HG02885 (cell line): ENCODE data around the gene IFI27.

Source experiments
- ATAC-seq: cut with Tn5 transposase; IDR thresholded peaks from one replicate; pipeline ENCODE4 v1.9.1; 2021; ENCODE audit warnings: mild to moderate bottlenecking; ENCODE audit not compliant: unreplicated experiment, poor library complexity

The IFI27 gene

DNA sequence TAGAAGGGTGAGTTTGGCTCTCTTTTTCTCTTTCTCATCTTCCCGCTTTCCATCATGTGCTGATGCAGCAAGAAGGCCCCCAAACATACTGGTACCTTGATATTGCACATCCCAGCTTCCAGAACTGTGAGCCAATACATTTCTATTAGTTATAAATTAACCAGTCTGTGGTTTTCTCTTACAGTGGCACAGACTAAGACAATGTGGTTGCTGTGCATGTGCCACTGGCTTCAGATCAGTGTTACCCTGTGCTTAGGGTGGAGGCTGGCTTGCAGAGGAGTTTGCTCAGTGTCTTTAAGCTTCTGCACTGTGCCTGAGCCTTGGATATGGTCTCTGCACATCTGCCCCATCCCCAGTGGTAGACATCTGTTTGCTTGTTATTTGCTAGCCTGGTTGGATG is 13.3 kb downstream of the IFI27 start:
- ATAC-seq: no peak

DNA sequence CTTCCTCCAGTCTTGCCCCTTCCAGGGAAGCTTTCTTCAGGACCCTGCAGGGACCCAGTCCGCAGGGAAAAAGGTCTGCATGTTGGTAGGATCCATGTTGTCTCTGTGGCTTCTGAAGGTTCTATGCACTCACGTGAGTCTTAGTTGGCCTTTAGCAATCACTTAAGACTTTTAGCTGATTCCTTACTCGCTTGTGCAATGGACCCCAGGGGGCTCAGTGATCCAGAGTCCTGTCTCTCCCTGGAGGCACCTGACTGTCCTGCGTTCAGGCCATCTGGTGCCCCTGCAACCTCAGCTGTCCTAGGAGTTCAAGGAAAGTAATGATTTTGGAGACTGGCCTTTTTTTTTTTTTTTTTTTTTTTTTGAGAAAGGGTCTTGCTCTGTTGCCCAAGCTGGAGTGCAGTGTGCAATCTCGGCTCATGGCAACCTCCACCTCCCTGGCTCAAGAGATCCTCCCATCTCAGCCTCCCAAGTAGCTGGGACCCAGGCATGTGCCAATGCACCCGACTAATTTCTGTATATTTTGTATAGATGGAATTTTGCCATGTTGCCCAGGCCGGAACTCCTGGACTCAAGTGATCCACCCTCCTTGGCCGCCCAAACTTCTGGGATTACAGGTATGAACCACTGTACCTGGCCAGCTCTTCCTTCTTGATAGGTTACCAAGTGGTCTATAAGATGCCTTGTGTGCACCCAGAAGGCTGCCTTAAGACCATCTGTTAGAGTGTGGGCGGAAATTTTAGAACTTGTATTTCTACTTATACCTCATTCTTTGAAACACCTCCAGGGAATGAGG is 14.2 kb downstream of the IFI27 start:
- ATAC-seq: no peak

DNA sequence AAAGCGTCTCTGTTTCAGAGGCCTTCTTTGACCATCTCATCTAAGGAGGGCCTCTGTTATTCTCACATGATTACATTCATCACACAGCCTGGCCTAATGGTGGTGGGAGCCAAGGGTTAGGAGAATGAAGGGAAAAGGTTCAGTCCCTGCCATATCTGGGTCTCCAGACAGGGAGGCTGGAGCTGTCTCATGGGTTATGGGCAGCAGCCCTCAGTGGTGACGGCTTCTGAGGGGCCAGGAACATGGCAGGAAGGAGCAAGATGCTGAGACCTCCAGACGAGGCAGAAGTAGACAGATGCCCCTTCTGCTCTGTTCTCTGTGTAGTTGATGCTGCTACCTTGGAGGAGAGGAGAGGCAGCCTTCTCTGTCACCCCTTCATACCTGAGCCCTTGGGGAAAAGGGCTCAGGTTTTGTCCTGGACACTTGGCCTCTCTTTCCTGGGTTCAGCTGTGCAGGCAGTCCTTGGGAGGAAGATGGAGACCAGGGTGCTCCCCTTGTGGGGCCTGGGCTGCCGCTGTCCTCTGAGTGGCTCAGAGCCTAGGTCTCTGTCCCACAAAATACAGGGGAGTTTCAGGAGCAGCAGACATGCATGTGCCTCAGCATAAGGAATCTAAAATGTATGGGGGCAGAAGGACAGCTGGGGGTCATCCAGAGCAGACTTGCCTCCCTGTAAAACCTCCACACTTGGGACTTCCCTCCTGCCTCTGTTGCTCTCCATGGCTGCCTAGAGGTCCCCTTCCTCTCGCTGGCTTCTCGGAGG is 15.3 kb downstream of the IFI27 start:
- no peak for ATAC-seq

GRCh38 chr14:94126419-94126677 is 15.8 kb downstream of the IFI27 start:
- no peak for ATAC-seq

GRCh38 chr14:94126800-94127199 is 16.3 kb downstream of the IFI27 start:
- no peak for ATAC-seq

GRCh38 chr14:94127330-94127729 is 16.8 kb downstream of the IFI27 start:
- ATAC-seq: no peak

DNA sequence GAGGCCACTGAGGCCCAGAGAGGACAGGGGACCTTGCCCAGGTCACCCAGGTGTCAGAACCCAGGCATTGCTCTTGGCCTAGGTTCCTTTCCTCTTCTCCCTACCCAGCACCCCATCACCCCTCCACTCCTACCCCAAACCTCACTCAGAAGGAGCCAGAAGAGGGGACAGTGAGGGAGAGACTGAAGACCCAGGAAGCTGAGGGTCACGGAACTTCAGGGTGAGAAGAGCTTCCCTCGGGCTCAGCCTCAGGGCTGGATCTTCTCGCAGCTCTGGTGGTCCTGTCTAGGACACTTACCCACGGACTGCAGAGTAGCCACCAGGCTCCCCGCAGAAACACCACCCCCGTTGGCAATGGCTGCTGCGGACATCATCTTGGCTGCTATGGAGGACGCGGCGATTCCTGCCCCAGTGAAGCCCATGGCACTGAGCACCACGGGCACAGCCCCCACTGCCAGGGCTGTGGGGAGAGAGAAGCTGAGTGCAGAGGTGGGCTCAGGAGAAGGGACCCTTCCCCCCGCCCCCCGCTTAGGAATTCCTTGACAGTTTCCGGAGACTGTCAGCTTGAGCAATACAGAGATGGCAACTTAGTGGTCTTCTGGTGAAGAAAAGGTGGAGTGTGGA is 17.8 kb downstream of the IFI27 start:
- no peak for ATAC-seq

DNA sequence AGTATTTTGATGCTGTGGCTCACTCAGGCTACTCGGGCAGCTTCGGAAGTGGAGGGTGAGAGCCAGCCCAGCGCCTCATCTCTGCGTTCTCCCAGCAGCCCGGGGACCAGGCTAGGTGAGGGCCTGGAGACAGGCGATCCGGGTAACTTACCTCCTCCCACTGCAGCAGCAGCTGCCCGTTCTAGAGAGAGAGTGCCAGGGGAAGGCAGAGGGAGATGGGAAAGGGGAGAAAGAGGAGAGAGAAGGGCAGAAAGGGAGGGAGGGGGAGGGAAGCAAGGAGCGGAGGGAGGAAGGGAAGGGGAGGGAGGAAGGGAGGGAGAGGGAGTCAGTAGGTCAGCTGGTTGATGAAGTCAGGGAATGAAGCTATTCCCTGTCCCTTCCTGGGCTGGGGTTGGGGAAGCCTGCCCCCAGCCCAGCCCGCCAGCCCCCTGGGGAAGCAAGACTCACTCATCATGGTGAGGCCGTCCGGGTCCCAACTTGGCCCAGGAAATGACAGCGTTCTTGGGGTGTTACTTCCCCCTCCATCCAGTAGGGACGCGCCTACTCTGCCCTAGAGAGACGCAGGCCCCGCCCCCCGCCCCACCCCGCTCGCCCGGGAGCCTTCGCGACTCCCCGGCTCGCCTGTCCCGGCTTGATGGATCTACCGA is 18.7 kb downstream of the IFI27 start, which contains the start of gene IFI27L2:
TSS of gene IFI27L2 (minus strand) at position 494 of the 647 bp plus-strand sequence. CDS start at position 454, 40 bp downstream.
- ATAC-seq: peak; percentile 91

- ATAC-seq: no peak
These were observed 19.4 kb downstream of the IFI27 start for GRCh38 chr14:94129758-94130414.

- ATAC-seq: no peak
These were observed 21.9 kb downstream of the IFI27 start for GRCh38 chr14:94132285-94132887.

DNA sequence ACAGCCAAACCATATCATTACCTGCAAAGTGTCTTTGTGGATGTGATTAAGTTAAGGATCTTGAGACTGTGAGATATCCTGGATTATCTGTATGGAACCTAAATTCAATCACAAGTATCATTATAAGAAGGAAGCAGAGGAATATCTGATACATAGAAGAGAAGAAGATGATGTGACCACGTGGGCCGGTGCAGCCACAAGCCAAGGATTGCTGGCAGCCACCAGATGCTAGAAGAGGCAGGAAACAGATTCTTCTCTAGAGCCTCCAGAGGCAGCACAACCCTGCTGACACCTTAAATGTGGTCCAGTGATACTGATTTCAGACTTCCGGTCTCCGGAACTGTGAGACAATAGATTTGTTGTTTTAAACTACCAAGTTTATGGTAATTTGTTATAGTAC is 24.9 kb downstream of the IFI27 start:
- ATAC-seq: no peak

GRCh38 chr14:94136575-94137331 is 26.2 kb downstream of the IFI27 start:
- ATAC-seq: peak; percentile 81

DNA sequence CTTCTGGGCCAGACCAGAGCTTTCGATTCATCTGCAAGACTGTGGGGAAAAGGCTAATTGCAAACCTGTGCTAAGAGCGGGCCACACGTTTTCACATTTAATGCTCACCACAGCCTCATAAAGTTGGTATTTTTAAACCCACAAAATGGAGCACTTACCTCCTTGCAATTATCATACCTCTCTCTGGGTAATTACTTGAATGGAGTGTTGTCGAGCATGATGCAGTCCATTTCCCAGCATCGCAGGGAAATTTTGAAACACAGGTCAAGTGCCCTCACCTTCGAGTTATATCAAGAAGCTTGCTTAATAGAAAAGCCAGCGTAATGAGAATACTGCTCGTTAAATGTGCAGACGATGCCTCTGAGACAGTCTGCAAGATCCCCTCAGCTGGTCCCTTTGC is 27.7 kb downstream of the IFI27 start:
- ATAC-seq: no peak

DNA sequence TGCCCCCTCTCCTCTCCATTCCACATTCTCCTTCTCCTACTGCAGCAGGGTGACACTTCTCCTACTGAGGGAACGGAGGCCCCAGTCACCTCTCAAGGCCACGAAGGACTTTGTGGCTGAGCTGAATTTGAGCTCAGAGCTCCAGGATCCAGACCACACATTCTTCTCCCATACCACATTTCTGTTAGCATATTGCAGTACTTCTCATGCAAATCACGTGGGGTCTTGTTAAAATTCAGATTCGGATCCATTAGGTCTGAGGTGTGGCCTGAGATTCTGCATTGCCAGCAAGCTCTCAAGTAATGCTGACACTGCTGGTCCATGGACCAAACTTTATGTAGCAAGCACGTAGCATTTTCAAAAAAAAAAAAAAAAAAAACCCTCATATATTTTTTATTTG is 28.5 kb downstream of the IFI27 start:
- ATAC-seq: no peak

GRCh38 chr14:94139421-94139820 is 28.9 kb downstream of the IFI27 start:
- no peak for ATAC-seq

- ATAC-seq: no peak
These were observed 31.7 kb downstream of the IFI27 start for GRCh38 chr14:94142247-94142646.

DNA sequence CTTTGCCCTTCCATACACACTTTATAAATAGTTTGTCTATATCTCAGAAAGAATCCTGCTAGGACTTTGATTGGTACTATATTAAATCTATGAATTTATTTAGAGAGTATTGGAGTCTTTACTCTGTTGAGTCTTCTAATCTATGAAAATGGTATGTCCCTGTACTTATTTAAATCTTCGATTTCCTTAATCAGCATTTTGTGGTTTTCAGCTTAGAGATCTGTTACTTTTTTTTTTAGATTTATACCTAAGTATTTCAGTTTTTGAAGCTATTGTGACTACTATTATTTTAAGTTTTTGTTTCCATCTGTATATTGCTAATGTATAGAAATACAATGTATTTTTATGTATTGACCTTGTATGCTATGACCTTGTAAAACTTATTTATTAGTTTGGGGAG is 32.3 kb downstream of the IFI27 start:
- no peak for ATAC-seq

GRCh38 chr14:94143239-94143638 is 32.7 kb downstream of the IFI27 start:
- ATAC-seq: no peak

DNA sequence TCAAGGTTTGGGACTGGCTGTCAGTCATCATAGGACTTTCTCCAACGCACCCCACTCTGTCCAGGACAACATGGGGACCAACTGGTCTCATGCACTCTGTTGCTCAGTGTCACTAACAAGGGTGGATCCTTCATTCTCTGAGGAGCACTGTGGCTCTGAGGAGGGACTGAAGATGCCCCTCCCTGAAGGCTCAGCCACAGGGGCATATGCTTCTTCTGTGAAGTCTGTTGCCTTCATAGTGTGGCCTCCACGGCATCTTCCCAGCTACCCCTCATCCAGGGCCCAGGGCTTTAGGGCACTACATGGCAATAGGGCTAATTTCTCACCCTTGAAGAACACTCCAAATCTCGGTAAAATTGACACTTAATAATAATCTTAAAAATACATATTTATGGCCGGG is 33.2 kb downstream of the IFI27 start:
- no peak for ATAC-seq
